Suprapubic skin (tissue), 4 donors: Measurements from ENCODE around the gene RMND1. TPM values are rescaled to one million over a fixed set of nuclear protein-coding genes. Genes with fewer than 3 reads are reported as not detected.

ENCODE experiments used
- DNase-seq, 2 donors: peaks; one replicate each; pipeline ENCODE4 v3.0.0-alpha.2; 2019; ENCODE audit warnings: low spot score in 2 of 2
- H3K27ac ChIP-seq: fragments of 200-600 bp; sonication (generic); one replicate; pipeline ENCODE4 v1.5.1; 2019
- H3K27me3 ChIP-seq: fragments of 200-600 bp; sonication (generic); one replicate; pipeline ENCODE4 v1.5.1; 2019
- H3K36me3 ChIP-seq: fragments of 200-600 bp; sonication (generic); one replicate; pipeline ENCODE4 v1.5.1; 2019
- H3K4me1 ChIP-seq: fragments of 200-600 bp; sonication (generic); one replicate; pipeline ENCODE4 v1.5.1; 2019
- H3K4me3 ChIP-seq: fragments of 200-600 bp; sonication (generic); one replicate; pipeline ENCODE4 v1.5.1; 2019; ENCODE audit warnings: mild to moderate bottlenecking
- H3K9me3 ChIP-seq: fragments of 200-600 bp; sonication (generic); one replicate; pipeline ENCODE4 v1.5.1; 2019
- EP300 ChIP-seq: sonication (generic); formaldehyde crosslinking; IDR thresholded peaks from one replicate; pipeline ENCODE4 v1.6.1; 2017; ENCODE audit warnings: antibody characterized with exemption
- POLR2A ChIP-seq, 2 donors: fragments of 450-650 bp; IDR thresholded peaks; one replicate each; pipeline ENCODE4 v1.6.1; 2017; ENCODE audit warnings: antibody characterized with exemption in 2 of 2, mild to moderate bottlenecking in 2 of 2, moderate library complexity in 2 of 2
- POLR2AphosphoS5 ChIP-seq, 3 donors: sonication (generic); formaldehyde crosslinking; IDR thresholded peaks; one replicate each; pipeline ENCODE4 v1.6.1; 2017; ENCODE audit warnings: antibody characterized with exemption in 3 of 3
- WGBS: methylation state at CpG from one replicate; pipeline ENCODE4 v1.1.5; 2018; 5-methylcytosine and 5-hydroxymethylcytosine counted together
- total RNA-seq, 4 donors: library from RNA; depleted of rRNA; stranded (reverse); fragments of >200 nt; gene quantifications; one replicate each; pipeline ENCODE4 v1.1.0, GENCODE V29; 2016
- TF ChIP-seq, protein P1 (sequence below), 2 donors: fragments of 200-600 bp in 1 of 2; fragments of 450-650 bp in 1 of 2; sonication (generic) in 1 of 2; IDR thresholded peaks; one replicate each; pipeline ENCODE4 v1.5.1; 2016 to 2019; ENCODE audit warnings: antibody characterized with exemption in 2 of 2, mild to moderate bottlenecking in 1 of 2, moderate library complexity in 1 of 2

The RMND1 gene
- total RNA-seq, 4 donors from 2014 or later: 11.7 to 25.7 (median 12.8) TPM

DNA sequence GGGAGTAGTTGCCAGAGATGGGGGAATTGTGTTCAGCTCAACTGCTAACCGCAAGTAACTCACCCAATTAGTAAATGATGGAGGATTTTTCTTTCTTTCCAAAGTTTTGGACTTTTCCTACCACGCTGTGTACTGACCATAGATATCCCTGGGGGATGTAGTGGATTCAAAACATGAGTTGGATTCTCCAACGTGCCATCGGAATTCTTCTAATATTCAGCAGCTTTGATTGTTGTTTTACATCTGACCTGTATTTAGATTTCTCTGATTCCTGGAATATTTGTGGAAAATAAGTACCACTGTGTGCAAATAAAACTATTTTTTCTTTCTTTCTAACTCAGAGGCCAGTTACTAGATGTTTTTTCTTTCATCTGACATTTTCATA, 43.0 kb upstream of the RMND1 start:
- peak overlapping the region; percentile 68 for H3K27ac ChIP-seq
- H3K36me3 ChIP-seq: no peaks in the 10 kb centered on the region
- TF ChIP-seq, protein P1, sequence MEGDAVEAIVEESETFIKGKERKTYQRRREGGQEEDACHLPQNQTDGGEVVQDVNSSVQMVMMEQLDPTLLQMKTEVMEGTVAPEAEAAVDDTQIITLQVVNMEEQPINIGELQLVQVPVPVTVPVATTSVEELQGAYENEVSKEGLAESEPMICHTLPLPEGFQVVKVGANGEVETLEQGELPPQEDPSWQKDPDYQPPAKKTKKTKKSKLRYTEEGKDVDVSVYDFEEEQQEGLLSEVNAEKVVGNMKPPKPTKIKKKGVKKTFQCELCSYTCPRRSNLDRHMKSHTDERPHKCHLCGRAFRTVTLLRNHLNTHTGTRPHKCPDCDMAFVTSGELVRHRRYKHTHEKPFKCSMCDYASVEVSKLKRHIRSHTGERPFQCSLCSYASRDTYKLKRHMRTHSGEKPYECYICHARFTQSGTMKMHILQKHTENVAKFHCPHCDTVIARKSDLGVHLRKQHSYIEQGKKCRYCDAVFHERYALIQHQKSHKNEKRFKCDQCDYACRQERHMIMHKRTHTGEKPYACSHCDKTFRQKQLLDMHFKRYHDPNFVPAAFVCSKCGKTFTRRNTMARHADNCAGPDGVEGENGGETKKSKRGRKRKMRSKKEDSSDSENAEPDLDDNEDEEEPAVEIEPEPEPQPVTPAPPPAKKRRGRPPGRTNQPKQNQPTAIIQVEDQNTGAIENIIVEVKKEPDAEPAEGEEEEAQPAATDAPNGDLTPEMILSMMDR (IDR thresholded peaks at IDR 0.05): no peak
- no peak for TF ChIP-seq POLR2AphosphoS5 (IDR thresholded peaks at IDR 0.05)
- TF ChIP-seq POLR2A (IDR thresholded peaks at IDR 0.05): no peak
- no peak for TF ChIP-seq EP300
- peaks cover 21% of the 10 kb centered on the region for H3K4me1 ChIP-seq
- H3K27me3 ChIP-seq: no peaks in the 10 kb centered on the region
- H3K4me3 ChIP-seq: peak overlapping the region; percentile 68
- no peaks in the 10 kb centered on the region for H3K9me3 ChIP-seq
- WGBS: 27% methylated on average over 4 of the region's 4 CpGs
- no peak for DNase-seq

DNA sequence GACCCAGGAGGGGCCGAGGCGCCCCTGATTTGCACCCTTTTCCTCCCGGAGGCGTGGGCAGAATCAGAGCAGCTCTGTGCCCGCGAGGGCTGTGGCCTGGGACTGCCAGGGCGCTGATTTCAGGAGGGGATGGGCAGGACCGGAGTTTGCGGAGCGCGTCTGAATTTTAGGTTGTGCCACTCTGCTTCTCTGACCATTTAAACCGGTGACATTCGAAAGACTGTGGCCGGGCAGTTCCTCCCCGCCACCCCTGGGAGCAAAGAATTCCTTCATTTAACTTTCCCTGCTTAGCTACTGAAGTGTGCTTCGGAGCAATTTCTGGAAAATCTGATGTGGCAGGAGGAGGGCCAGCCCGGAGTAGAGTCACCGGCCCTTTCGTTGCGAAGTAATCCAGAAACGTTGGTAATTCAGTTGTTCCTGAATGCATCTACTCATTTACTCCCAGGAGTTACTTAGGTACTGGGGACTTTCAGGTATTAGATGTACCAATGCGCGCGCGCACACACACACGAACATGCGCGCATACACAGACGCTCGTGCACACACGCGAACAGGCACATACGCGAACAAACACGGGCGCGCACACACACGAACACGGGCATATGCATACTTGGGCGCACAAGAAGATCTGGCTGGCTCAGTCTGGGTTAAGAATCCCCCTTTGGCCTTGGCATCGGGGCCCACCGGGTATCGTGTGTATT, 42.5 kb upstream of the RMND1 start:
- peak overlapping the region; percentile 68 for H3K4me3 ChIP-seq
- under 1% methylated on average over 32 of the region's 43 CpGs for WGBS
- no peaks in the 10 kb centered on the region for H3K9me3 ChIP-seq
- no peak for DNase-seq
- H3K27ac ChIP-seq: peak overlapping the region; percentile 68
- H3K4me1 ChIP-seq: peaks cover 21% of the 10 kb centered on the region
- no peaks in the 10 kb centered on the region for H3K27me3 ChIP-seq
- TF ChIP-seq EP300: no peak
- TF ChIP-seq, protein P1 (IDR thresholded peaks at IDR 0.05): no peak
- no peak for TF ChIP-seq POLR2A (IDR thresholded peaks at IDR 0.05)
- TF ChIP-seq POLR2AphosphoS5 (IDR thresholded peaks at IDR 0.05): no peak
- H3K36me3 ChIP-seq: no peaks in the 10 kb centered on the region

DNA sequence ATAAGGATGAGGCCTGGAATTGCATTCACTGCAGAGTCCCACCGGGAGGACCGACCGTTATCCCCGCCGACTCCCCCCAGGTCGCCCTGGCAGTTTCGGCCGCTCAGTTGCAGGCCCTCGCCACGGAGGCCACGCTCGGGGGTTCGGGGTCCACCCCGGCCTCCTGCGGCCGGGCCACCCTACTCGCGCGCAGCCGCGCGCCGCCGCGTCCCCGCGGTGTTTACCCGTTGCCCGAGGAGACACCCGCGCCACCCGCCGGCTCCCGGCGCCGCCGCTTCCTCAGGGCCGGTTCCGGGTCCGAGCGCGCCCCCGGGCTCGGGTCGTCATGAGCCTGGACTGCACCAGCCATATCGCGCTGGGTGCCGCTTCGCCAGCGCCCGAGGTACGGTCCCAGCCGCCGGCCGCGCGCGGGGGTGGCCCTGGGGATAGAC, 41.9 kb upstream of the RMND1 start, which contains the start of gene CCDC170:
Gene CCDC170, plus strand, starts transcription at position 214 of the 431 bp plus-strand sequence. Its CDS starts 112 bp downstream, at position 326.
- WGBS: 0% methylated on average over 7 of the region's 58 CpGs
- Histone ChIP-seq H3K9me3 (no peaks in the 10 kb centered on the region), H3K4me3 (peak within 1 kb of the TSS; percentile 68), H3K4me1 (peaks cover 21% of the 10 kb centered on the region), H3K36me3 (no peaks in the 10 kb centered on the region), H3K27ac (peak within 1 kb of the TSS; percentile 68), H3K27me3 (no peaks in the 10 kb centered on the region)
- TF ChIP-seq, protein P1 (IDR thresholded peaks at IDR 0.05): no peak
- no peak for TF ChIP-seq POLR2AphosphoS5 (IDR thresholded peaks at IDR 0.05)
- TF ChIP-seq POLR2A (IDR thresholded peaks at IDR 0.05): no peak
- TF ChIP-seq EP300: no peak
- no peak for DNase-seq

DNA sequence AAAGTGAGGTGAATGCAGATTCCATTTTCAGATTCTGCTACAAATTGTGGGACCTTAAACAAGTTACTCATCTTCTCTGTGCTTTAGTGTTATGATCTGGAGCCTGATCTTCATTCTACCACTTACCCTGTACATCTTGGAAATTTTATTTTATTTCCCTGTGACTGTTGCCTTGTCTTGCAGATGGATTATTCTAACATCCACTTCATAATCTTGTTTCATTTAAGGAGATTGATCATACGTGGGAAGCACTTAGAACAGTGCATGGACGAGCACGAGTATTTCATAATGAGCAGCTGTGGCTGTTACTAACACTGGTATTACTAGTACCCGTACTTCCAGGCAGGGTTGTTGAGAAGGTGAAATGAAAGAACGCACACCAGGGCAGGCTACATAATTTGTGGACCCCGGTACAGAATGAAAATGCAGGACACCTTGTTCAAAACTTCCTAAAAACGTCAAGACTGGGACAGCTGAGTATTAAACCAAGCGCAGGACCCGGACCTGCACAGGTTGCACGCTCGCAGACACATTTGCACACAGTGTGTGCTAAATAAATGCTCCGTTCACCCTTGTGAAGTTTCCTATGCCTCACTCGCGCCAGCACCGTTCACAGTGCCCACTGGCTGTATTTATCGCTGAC, 41.4 kb upstream of the RMND1 start:
- H3K27me3 ChIP-seq: no peaks in the 10 kb centered on the region
- peaks cover 21% of the 10 kb centered on the region for H3K4me1 ChIP-seq
- peak overlapping the region; percentile 68 for H3K4me3 ChIP-seq
- no peak for TF ChIP-seq POLR2AphosphoS5 (IDR thresholded peaks at IDR 0.05)
- no peak for TF ChIP-seq POLR2A (IDR thresholded peaks at IDR 0.05)
- TF ChIP-seq, protein P1 (IDR thresholded peaks at IDR 0.05): no peak
- no peak for TF ChIP-seq EP300
- DNase-seq: no peak
- no peaks in the 10 kb centered on the region for H3K36me3 ChIP-seq
- H3K27ac ChIP-seq: peak overlapping the region; percentile 68
- whole genome bisulfite sequencing: 31% methylated on average over 16 of the region's 16 CpGs
- H3K9me3 ChIP-seq: no peaks in the 10 kb centered on the region

DNA sequence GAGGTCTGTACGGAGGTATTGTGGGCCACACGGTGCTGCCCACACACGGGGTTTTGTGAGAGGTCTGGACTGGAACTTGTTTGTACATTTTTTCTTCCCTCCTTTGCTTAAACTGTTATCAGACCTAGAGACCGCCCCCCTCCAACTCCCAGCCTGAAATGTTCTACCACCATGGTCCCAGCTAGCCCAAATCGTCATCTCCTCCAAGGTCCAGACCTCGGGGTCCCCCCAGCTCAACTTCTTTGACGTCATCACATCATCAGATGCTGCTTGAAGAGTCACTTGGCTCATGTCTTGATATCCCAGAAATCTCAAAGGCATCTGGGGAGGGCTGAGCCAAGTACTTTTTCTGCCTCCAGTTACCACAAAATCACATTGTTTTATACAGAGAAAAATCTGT, 39.1 kb upstream of the RMND1 start:
- 79% methylated on average over 7 of the region's 7 CpGs for WGBS
- H3K9me3 ChIP-seq: no peaks in the 10 kb centered on the region
- TF ChIP-seq EP300 (no peak), POLR2AphosphoS5 (IDR thresholded peaks at IDR 0.05) (no peak)
- TF ChIP-seq, protein P1 (IDR thresholded peaks at IDR 0.05): no peak
- no peaks in the 10 kb centered on the region for H3K36me3 ChIP-seq
- no peaks in the 10 kb centered on the region for H3K27me3 ChIP-seq
- H3K4me3 ChIP-seq: no peak overlapping the region
- H3K4me1 ChIP-seq: peaks cover 21% of the 10 kb centered on the region
- no peak overlapping the region for H3K27ac ChIP-seq
- no peak for DNase-seq
